Measurements from ENCODE around the gene SIDT2.
"Not testable (repeated sequence)": the region's sequence is repeated elsewhere in the genome, so short reads cannot be mapped to it uniquely, and the experiment has no call there.

The SIDT2 gene

DNA sequence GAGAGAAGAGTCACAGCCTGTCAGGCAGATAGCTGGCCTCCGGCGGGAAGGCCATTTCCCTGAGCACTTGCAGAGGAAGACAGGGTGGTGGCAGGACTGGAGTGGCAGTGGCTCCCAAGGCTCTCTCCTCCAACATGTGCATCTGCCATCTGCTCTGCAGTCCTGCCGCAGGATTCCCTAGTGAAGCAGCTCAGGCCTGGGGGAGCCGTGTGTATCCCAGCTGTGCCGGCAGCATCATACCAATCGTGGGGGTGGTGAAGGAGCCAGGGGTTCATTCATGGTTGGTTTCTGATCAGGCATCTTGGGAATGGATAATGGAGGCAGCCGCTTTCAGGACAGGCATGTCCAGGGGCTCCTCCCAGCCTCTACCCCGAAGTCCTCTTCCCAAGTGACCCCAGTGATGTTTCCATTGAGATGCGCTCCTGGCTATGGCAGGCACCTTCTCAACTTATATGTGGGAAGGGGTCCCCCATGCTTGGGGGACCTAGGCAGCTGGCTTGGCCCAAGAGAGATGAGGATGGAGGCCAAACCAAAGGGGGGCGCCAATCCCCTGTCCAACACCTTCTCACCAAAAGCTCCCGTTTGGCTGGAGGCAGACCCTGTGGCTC, 26.8 kb downstream of the SIDT2 start:
- no peak for DNase-seq

- DNase-seq = not testable (repeated sequence)
Measured at GRCh38 chr11:117206111-117206510, 27.6 kb downstream of the SIDT2 start.

DNA sequence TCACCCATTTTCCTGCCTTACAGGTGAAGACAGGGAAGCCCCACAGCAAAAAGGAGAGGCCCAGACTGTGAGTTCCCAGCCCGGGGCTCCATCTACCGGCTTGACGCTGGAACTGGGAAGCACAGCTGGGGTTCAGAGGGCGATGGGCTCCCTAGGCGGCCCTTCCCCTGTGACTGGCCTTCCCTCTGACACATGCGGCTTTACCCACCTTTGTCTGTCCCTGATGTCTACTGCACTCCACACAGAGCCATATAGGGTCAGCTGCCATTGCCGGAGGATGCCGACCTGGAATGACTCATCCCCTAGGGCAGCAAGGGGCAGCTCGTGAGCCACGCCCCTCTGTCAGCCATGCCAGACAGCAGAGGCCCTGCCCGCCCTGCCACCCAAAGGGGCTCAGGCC, 28.3 kb downstream of the SIDT2 start:
- not testable (repeated sequence) for DNase-seq

DNA sequence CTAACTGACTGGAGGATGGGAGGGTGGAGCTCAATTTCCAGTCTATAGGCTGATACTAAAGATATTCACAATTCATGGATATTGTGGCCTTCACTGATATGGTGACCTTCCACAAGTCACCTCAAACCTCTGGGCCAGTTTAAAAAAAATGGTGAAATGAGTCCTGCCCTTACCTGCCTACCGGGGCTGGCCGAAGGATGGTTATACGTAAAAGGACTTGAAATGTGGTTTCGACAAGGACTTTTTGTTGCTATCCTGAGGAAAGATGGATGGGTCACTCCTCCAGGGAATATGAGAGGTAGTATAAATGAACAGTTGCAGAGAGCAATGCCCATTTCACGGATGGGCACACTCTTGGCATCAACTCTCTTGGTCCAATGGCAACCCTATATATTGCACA, 28.9 kb downstream of the SIDT2 start:
- DNase-seq = not testable (repeated sequence)

DNA sequence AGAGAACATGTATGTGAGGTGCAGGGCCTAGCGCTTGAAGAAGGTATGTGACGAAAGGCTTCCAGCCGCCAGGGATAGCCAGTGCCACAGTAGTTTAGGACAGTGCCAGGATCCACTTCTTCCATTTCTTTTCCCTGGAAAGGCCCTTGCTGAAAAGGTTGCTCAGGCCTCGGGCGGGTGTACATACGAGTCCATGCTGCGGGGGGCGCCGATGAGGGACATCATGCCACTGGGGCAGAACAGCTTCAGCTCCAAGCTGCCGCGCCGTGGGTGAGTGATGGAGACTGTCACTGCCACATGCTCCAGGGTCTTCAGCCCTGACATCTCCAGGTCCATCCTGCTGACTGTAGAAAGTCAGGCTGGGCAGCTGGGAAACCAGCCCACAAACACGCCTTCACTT, 30.2 kb downstream of the SIDT2 start:
- DNase-seq = not testable (repeated sequence)

DNA sequence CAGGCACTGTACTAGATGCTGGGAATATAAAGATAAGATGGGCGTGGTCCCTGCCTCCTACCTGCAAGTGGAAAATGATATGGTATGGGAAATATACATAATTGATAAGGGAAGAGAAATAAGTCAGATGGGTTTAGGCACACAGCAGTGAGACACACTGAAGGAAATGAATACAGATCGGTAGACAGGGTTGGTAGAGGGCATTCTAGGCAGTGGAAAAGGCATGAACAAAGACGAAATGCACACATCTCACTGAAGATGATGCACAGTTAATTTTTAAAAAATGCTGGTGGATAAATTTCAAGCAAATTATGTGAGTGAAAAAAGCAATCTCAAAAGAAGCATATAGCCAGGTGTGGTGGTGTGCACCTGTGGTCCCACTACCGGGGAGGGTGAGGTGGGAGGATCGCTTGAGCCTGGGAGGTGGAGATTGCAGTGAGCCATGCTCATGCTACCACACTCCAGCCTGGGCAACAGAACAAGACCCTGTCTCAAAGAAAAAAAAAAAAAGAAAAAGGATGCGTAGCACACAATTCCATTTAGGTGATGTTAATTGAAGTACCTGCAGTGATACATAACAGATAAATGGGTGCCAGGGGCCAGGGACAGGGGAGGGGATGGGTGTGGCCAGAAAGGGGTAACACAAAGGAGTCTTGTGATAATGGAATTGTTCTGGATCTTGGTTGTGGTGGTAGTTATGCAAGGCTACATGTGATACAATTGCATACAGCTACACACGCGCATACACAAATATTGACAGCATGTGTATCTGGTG, 31.0 kb downstream of the SIDT2 start:
- DNase-seq = not testable (repeated sequence)

DNA sequence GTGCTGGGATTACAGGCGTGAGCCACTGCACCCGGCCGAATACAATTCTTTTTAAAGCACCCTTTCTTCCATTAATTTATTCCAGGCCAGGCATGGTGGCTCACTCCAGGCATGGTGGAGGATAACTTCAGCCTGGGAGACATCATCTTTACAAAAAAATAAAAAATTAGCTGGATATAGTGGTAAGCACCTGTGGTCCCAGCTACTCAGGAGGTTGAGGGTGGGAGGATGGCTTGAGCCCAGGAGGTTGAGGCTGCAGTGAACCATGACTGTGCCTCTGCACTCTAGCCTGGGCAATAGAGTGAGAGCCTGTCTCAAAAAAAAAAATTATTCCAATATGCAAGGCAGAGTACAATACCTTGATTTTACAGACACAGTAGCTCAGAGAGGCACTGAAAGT, 32.1 kb downstream of the SIDT2 start:
- DNase-seq = no peak

GRCh38 chr11:117212697-117213355, 34.3 kb downstream of the SIDT2 start:
- no peak for DNase-seq

DNA sequence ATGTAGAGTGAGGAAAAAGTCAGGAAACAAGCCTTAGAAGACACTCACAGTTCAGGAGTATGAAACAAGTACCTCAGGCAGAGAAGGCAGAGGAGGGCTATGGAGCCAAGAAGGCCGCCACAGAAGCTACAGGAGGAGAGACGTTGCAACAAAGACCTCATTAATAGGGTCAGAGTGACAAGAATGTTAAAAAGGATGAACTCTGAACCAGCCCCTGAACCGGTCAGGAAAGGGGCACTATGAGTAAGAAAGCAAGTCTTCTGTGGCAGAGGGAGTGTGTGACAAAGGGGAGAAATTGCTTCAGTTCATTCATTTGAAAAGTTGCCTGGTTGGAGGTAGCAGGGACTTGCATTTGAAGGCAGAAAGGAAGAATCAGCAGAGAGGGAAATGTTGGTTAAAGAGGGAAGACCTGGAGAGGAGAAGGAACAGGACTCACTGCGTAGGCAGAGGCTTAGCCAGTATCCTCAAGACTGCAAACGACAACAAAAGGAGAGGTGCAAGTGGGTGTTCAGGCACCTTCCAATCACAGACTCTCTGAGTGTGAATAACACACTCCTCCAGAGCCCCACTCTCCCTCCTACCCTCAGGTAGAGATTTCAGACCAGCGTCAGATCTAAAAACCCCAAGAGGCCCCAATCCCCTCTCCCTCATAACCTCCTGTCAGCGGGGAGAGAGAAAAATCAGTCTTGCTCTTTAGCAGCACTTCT, 36.0 kb downstream of the SIDT2 start:
- DNase-seq = no peak

GRCh38 chr11:117217141-117218084, 38.9 kb downstream of the SIDT2 start:
- DNase-seq = no peak

GRCh38 chr11:117218133-117218915, 39.8 kb downstream of the SIDT2 start:
- no peak for DNase-seq

- DNase-seq = no peak
Measured at GRCh38 chr11:117219001-117219400, 40.5 kb downstream of the SIDT2 start.

DNA sequence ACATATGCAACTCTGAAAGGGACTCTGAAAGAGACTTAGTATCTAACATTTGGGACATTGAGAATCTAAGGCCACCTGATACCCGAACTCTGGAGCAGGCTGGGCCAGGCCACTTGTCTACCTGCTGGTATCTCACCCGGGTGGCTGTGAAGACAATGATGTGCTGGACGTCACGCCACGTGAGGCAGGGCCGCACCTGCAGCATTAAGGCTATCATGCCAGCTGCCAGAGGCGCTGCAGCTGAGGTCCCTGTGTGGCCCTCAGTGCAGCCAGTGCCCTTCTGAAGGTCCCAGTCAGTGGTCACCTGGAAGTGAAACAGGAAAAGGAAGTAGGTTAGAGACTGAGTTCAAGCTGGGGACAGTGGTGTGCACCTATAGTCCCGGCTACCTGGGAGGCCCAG, 40.9 kb downstream of the SIDT2 start:
- DNase-seq = no peak

GRCh38 chr11:117219995-117220394, 41.5 kb downstream of the SIDT2 start:
- no peak for DNase-seq

DNA sequence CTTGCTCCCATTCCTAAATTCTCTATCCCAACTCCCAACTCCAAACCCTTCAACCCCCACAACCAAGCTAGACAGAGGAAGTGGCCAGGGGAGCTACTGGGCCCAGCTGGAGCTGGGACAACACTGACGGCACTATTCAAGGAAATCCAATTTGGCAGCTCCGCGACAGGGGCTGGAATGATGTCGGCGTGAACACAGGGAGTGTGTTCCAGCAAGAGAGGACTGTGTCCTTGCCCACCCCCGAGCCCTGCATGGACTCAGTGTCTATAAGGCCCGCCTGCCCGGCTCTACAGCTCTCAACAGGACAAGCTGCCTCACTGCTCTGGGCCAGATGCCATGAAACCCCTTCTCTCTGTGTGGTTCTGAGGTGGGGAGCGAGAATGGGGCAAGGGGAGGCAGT, 42.0 kb downstream of the SIDT2 start:
- no peak for DNase-seq

GRCh38 chr11:117220999-117221774, 42.6 kb downstream of the SIDT2 start:
- no peak for DNase-seq

- no peak for DNase-seq
Measured at GRCh38 chr11:117221775-117222517, 43.4 kb downstream of the SIDT2 start.

DNA sequence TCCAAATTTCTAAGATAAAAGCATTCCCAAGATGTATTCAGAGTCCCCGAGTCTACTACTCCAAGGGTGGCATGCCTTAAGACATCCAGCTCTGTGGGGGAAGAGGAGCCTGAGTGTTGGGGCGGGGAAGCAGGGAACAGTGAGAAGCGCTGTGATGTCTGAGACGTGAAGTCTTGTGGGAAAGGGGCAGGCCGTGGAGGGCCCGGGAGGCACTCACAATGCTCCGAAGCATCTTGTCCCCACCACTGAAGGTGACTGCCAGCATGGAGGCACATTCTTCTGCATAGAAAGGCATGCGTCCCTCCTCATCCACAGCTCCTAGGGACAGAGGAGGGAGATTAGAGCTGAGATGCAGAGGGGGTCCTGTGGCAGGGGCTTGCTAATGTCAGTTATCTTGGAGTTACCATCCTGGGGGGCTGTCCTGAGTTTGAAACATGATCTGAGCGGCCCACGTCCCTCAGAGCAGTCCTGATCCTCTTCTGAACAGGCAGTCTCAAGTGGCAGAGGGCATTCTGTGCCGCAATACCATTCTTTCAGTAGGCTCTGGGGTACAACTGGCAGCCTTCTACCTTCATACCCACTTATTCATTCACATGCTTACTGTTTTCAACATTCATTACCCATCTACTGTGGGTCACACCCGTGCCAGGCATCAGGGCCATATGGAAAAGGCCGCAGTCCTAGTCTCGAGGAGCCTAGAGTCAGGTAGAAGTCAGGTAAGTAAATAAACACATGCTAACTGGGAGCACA, 44.6 kb downstream of the SIDT2 start:
- no peak for DNase-seq

Measured in GF-D8 (cell line).